Esophagus squamous epithelium (tissue), 4 donors: ENCODE data around the gene PRCC.

Source experiments
- CTCF ChIP-seq, 6 experiments: fragments of 450-650 bp in 4 of 6; fragments of 200-600 bp in 2 of 6; sonication (generic) in 2 of 6; IDR thresholded peaks; one replicate each; pipeline ENCODE4 v1.5.1; 2016 to 2019; ENCODE audit warnings: antibody characterized with exemption in 6 of 6, mild to moderate bottlenecking in 4 of 6, moderate library complexity in 4 of 6
- POLR2A ChIP-seq, 4 donors: fragments of 450-650 bp; IDR thresholded peaks; one replicate each; pipeline ENCODE4 v1.6.1; 2017; ENCODE audit warnings: antibody characterized with exemption in 4 of 4, mild to moderate bottlenecking in 4 of 4, moderate library complexity in 3 of 4

- TF ChIP-seq CTCF (IDR thresholded peaks at IDR 0.05), result no peak
- TF ChIP-seq POLR2A (IDR thresholded peaks at IDR 0.05), result no peak
These were observed 35.1 kb downstream of the PRCC start for GRCh38 chr1:156802421-156802935.
